GM18868 (cell line): ENCODE measurements around the gene NTM.

Experiments used
- ATAC-seq: cut with Tn5 transposase; IDR thresholded peaks from one replicate; pipeline ENCODE4 v1.9.1; 2021; ENCODE audit warnings: mild to moderate bottlenecking, moderate library complexity; ENCODE audit not compliant: unreplicated experiment

NTM gene

DNA sequence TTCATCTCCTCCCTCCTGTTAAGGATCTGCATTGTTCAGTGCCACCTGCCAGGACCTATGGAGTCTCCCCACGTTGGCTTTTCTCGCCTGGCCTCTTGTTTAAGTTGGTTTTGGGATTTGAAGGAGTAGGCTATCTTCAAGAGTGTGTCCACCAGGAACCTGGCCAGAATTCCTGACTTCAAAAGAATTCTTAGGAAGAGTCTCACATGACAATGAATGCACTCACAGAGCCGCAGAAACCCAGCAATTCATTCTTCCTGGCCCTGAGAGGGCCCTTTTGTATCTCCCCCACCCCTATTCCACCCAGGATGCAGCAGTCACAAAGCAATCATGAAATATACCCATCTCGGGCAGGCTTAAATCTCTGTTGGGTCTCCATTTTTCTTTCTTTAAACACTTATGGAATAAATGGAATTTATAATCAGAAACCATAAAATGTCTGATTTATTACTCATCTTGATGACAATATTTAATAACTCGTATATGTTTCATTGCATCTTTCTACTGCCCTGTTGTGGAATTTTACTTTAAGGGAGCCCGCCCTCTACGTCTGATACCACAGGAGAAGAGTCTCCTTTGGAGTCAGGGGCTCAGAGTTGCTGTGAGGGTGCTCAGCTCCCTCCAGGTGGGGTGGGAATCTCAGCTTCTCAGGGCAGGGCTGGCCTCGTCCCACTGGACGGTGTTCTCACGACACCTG, 507.0 kb downstream of the NTM start:
- ATAC-seq, result no peak

GRCh38 chr11:131880316-131880715, 509.9 kb downstream of the NTM start:
- no peak for ATAC-seq

DNA sequence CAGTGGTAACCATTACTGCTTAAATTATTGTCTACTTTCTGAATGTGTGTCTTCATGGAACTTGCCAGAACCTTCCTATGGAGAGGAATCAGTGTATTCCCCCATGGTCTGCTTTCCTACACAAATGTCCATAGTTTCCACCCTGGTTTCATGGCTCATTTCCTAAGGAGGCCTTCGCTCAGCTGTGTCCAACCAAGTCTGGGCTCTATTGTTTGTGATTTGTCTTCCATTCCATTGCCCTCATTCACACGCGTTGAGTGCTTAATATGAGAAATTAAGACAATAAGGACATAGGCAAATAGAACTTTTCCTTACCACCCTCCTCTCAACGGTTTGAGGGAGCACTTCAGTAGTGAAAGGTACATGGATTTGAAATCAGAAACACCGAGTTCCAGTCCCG, 510.6 kb downstream of the NTM start:
- no peak for ATAC-seq

GRCh38 chr11:131883332-131883731, 512.9 kb downstream of the NTM start:
- ATAC-seq, result no peak

DNA sequence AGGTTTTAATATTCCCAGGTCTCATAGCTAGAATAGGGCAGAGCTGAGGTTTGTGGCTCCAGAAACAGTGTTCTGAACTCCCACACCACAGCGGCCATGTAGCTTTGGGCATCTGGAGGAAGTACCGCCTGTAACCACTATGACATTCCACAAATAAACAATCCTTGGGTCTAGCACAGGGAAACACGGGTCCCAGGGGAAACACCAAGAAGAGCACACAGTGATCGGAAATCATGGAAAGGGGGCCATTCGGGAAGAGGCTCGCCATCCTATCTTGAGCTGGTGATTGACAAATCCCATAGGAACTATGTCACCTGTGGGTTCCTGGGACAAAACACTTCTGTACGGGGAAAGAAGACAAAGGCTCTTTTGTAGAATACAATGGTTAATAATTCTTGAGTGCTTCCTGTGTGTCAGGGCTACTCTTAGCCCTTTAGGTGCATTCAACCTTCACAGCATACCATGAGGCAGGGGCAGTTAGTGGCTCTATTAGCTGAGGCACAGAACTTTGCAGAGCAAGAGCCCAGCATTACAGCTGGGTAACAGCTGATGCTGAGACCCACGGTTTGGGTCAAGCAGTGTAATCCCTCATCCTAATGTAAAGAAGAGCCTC, 514.2 kb downstream of the NTM start:
- no peak for ATAC-seq

DNA sequence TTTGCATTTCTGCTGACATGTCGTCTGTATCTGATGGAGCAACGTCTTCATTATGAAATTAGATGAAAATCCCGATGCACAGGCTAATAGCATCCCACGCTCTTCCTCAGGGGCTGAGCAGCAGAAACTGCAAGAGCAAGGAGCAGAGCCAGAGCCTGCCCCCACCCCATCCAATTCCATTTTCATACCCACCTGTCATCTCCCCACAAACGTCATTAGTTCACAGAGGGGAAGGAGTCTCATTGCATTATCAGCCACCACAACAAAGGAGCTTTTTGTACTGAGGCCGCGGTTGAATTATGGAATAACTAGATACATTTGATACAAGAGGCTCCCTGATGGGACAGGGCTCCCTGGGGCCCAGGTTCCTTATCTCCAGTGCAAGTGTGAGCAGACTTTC, 515.0 kb downstream of the NTM start:
- ATAC-seq, result no peak

- peak; percentile 24 for ATAC-seq
Measured at GRCh38 chr11:131886201-131886600, 515.8 kb downstream of the NTM start.

DNA sequence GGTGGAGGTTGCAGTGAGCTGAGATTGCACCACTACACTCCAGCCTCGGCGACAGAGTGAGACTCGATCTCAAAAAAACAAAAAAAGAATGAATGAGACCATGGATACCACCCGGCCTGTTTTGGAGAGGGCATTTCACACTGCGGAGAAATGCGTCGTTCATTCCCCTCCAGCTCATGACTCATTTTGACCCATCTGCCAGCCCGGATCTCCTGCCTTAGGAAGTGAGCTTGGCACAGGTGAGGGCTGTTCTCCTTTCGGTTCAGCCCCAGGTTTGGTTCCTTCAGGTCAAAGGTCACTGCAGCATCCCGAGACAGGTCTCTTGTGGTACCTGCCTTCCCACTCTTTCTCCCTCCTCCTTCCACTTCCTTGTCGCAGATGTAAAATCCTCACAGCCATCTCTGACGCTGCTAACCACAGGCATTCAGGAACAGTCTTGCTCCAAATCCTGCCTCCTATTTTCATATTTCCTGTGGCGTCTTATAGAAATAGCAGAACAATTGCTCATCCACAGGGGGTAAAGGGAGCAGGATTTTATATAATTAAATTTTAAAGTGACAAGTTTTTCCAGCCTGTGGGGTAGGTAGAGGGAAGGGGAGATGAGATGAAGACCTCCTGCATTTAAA, 517.9 kb downstream of the NTM start:
- no peak for ATAC-seq

DNA sequence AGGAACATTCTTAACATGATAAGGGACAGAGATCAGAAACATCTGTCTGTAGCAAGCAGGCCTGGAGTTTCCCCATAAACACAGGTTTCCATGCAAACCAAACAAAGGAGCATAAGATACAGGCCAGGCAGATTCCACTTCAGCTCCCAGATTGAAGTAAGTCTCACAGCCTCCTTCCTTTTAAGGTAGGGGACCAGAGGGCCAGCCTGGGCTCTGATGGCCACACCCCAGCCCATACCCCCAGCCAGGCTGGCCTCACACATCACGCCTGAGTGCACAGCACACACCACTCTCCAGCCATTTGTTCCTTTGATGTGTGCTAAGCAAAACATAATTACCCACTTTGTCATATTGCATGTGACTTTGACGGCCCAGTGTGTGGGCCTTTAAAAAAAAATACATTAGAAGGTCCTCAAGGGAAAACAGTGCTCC, 518.7 kb downstream of the NTM start:
- peak; percentile 46 for ATAC-seq

DNA sequence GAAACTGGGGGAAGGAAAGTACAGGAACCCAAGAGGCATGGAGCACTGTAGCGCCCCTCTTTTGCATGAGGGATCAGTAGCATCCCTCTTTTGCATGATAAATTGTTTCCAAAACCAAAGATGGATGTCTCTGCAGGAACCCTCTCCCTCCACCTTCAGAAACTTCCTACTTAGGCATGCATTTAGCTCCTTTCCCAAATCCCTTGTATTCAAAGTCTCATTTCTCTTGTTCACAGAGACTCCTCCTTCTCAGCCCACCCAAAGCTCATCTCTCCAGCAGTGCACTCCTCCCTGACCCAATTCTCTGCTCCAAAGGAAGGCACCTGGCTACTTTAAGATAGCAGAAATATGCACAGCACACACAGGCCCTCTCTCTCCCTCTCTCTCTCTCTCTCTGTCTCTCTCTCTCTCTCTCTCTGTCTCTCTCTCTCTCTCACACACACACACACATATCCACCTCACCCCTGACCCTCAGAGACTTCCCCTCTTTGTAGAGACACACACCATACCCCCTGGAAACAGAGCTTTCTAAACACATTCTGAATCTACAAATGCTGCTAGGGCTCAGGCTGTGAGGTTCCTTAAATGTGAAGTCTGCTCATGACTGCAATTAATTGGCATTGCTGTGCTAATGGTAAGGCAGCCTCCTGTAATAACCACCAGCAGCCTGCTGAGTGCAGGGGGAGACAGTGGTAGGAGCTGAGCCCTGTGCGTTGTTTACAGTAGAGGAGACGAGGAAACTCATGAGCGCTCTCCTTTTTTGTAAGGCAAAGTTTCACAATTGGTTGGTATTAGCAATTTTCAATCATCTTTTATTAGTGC, 519.6 kb downstream of the NTM start:
- ATAC-seq, result no peak

DNA sequence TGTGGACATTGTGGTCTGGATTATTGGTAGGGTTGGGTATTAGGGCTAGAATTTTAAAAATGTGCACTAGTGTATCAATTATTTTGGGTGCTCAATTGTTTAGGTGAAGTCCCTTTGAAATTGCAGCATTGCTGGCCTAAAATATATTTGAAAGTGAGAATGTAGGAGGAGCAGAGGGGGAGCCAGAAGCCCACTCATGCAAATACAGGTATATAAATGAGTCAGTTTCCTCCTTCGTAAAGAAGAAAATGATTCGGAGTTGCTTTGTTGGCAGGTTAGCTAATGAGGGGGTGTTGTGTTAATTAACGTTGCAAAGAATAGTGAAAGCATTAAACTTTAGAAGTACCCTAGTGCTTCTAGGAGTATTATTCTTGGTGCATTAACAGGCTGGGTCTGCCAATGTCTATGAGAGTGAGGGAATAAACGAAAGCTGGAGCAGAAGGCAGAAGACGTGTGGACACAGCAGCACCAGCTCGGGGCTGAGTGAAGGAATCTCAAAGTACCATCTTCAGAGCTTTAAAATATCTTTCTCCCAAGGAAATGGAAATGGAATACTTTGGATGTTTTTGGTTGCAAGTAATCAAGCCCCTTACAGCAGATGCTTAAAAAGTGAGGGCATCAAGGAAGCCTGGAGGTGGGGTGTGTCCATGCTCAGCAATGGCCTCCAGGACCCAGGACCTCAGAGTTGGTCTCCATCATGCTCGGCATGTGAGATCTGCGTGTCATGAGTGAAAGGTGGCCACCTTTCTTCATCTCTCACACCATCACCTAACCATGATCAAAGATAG, 522.9 kb downstream of the NTM start:
- ATAC-seq, result peak; percentile 83

GRCh38 chr11:131893988-131894387, 523.6 kb downstream of the NTM start:
- ATAC-seq, result no peak

- ATAC-seq, result no peak
Measured at GRCh38 chr11:131894615-131895544, 524.5 kb downstream of the NTM start.

GRCh38 chr11:131895865-131896264, 525.5 kb downstream of the NTM start:
- ATAC-seq, result no peak

DNA sequence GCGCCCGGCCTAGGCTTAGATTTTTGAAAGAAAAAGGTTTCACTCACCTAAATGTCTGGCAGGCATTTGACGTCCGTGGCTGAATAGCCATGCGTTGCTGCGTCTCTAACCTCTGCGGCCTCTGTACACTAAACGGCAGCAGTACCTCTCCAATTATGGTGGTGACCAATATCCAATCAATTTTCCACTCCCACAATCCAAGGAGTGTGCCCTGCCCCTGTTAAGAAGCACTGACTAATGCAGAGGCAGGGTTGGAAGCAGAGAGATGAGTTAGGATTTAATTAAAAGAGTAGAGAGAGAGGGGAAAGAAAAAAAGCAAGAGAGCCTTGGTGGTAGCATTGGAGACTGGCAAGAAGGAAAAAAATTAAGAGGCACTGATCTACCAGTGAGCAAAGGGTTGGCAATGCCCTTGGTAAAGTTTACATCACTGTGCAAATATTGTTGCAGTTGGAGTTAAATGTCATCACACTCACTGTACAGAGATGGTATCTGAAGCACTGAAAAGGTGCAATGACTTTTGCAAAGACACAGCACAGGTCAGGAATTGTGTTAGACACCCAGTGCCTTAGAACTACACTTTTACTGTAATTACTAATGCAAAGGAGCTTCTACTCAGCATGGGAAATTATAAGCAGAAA, 526.7 kb downstream of the NTM start:
- no peak for ATAC-seq

DNA sequence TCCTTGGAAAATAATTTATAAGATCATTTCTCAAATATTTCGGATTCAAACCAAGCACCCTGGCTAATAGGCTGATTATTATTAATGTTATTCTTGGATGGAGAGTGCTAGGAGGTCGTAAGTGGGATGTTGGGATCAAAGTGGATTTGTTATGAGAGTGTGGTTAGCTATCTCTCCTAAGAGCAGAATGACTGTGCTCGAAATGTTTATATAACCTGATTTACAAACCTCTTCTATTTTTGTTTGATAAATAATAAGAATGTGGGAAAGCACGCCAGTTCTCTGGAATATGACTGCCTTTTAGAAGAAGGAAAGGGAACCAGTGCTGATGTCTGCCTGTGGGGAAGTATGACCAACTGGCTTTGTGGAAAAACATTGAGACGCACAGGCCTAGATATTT, 527.5 kb downstream of the NTM start:
- ATAC-seq, result no peak

DNA sequence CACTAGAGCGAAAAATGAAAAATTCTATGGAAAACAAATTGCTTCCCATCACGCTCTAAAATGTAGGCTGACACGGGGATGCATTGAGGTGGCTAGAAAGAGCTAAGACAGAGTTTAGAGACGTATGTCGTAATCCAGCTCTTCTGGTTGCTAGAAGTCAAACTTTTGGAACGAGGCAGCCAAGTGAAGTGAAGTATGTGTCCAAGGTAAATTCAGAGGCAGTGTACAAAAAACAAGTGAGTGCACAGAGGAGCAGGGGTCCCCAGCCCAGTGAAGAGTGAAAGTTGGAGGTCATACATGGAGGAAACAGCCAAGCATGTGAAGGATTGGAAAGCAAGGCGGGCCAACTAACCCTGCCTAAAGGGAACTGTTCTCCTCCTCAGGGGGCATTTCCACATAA, 528.5 kb downstream of the NTM start:
- no peak for ATAC-seq

GRCh38 chr11:131899950-131900580, 529.6 kb downstream of the NTM start:
- peak; percentile 58 for ATAC-seq

DNA sequence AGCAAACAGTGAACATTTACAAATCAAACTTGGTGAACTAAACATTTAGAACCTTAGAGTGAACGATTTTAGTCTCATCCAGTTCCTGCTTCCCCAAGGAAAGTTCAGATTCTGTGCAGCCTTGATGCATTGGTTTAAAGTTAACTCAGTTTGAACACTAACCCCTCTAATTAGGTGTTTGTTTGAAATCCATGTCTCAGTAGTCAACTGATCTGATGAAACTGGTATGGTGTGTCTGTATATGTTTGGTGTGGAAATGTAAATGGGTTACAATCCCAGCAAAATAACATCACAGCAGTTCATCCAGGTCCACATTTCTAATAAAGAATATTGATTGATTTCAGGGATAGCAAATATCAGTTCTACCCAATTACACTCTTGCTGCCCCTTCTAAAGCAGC, 532.0 kb downstream of the NTM start:
- no peak for ATAC-seq
